Kidney capillary endothelial cell (primary cell): Measurements from ENCODE around the gene SERPINA4.

Experiments
- DNase-seq: peaks from one replicate; pipeline ENCODE4 v3.0.0-alpha.2; 2018; ENCODE audit warnings: low spot score

Gene SERPINA4

GRCh38 chr14:94542811-94543440 is 18.3 kb upstream of the SERPINA4 start:
- DNase-seq: no peak

- no peak for DNase-seq
Observed at GRCh38 chr14:94543449-94544124, 17.7 kb upstream of the SERPINA4 start.

GRCh38 chr14:94544726-94545125 is 16.5 kb upstream of the SERPINA4 start:
- no peak for DNase-seq

GRCh38 chr14:94545131-94545841 is 16.0 kb upstream of the SERPINA4 start:
- no peak for DNase-seq

GRCh38 chr14:94547151-94547680 is 14.0 kb upstream of the SERPINA4 start:
- DNase-seq: no peak

GRCh38 chr14:94547726-94548125 is 13.5 kb upstream of the SERPINA4 start:
- DNase-seq: no peak

GRCh38 chr14:94548131-94548998 is 12.9 kb upstream of the SERPINA4 start:
- no peak for DNase-seq

GRCh38 chr14:94548999-94549985 is 11.9 kb upstream of the SERPINA4 start:
- DNase-seq: peak; percentile 34

- no peak for DNase-seq
Observed at GRCh38 chr14:94550041-94550440, 11.2 kb upstream of the SERPINA4 start.

GRCh38 chr14:94555991-94556390 is 5.3 kb upstream of the SERPINA4 start:
- DNase-seq: no peak

GRCh38 chr14:94557327-94557726 is 3.9 kb upstream of the SERPINA4 start:
- DNase-seq: no peak

GRCh38 chr14:94558842-94559241 is 2.4 kb upstream of the SERPINA4 start:
- no peak for DNase-seq

- no peak for DNase-seq
Observed at GRCh38 chr14:94559638-94560290, 1.5 kb upstream of the SERPINA4 start.

GRCh38 chr14:94560291-94560665 is 964 bp upstream of the SERPINA4 start:
- DNase-seq: no peak

GRCh38 chr14:94561656-94562010 is 391 bp downstream of the SERPINA4 start:
- DNase-seq: no peak

- no peak for DNase-seq
Observed at GRCh38 chr14:94562022-94562421, 780 bp downstream of the SERPINA4 start.

GRCh38 chr14:94562941-94563883 is 2.0 kb downstream of the SERPINA4 start:
- no peak for DNase-seq

GRCh38 chr14:94564381-94564780 is 3.1 kb downstream of the SERPINA4 start:
- no peak for DNase-seq

- DNase-seq: no peak
Observed at GRCh38 chr14:94568186-94568585, 6.9 kb downstream of the SERPINA4 start.
